ENCODE data around the gene PTBP2.

DNA sequence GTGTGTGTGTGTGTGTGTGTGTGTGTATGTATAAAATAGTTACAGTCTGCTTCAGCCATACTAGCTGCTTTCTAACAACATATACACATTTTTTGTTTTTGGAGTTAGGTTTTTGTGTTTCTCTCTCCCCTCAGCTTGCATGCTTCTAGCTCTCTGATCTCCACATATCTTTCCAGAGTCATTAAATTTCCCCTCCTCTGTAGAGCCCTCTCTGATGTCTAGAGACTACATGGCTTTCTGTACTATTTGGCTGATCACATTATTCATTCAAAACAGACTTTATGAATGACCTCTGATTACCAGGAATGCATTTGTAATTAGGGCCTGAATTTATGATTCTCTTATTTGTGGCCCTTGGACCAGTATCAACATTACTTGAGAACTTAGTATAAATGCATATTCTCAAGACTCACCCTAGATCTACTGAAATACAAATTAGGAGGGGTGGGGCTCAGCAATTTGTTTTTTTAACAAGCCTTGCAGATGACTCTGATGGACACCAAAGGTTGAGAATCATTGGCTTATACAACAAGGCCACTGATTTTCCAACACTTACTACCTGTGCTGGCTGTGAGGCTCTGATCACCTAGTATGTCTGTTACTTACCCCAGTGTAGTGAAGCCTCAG is 104.5 kb downstream of the PTBP2 start:
- TF ChIP-seq GATA2 (IDR thresholded peaks at IDR 0.05; ENCODE audit: low read depth, low read length): no peak
- TF ChIP-seq GATA3 (IDR thresholded peaks at IDR 0.05; ENCODE audit: low read depth, low read length): no peak

All from SH-SY5Y (cell line).